HG02884 (cell line): Measurements from ENCODE around the gene GP2.

Source experiments
- ATAC-seq: cut with Tn5 transposase; IDR thresholded peaks from one replicate; pipeline ENCODE4 v1.9.1; 2021; ENCODE audit warnings: mild to moderate bottlenecking, moderate library complexity; ENCODE audit not compliant: unreplicated experiment

The GP2 gene

GRCh38 chr16:20308266-20308665 is 19.0 kb downstream of the GP2 start:
- no peak for ATAC-seq

- ATAC-seq: no peak
Measured at GRCh38 chr16:20307791-20308190, 19.5 kb downstream of the GP2 start.

GRCh38 chr16:20307240-20307671 is 20.1 kb downstream of the GP2 start:
- no peak for ATAC-seq

GRCh38 chr16:20306401-20306800 is 20.9 kb downstream of the GP2 start:
- ATAC-seq: no peak

GRCh38 chr16:20303012-20303411 is 24.3 kb downstream of the GP2 start:
- no peak for ATAC-seq

- ATAC-seq: no peak
Measured at GRCh38 chr16:20302389-20302788, 24.9 kb downstream of the GP2 start.

- no peak for ATAC-seq
Measured at GRCh38 chr16:20301840-20302239, 25.5 kb downstream of the GP2 start.

GRCh38 chr16:20300312-20301097 is 26.8 kb downstream of the GP2 start:
- no peak for ATAC-seq

- no peak for ATAC-seq
Measured at GRCh38 chr16:20298452-20298851, 28.9 kb downstream of the GP2 start.

- no peak for ATAC-seq
Measured at GRCh38 chr16:20291208-20292206, 35.8 kb downstream of the GP2 start.

- ATAC-seq: no peak
Measured at GRCh38 chr16:20289571-20289970, 37.7 kb downstream of the GP2 start.

GRCh38 chr16:20285993-20286499 is 41.3 kb downstream of the GP2 start:
- ATAC-seq: no peak

GRCh38 chr16:20280259-20280658 is 47.1 kb downstream of the GP2 start:
- no peak for ATAC-seq

GRCh38 chr16:20271893-20272292 is 55.4 kb downstream of the GP2 start:
- no peak for ATAC-seq

- no peak for ATAC-seq
Measured at GRCh38 chr16:20268409-20268808, 58.9 kb downstream of the GP2 start.

GRCh38 chr16:20265019-20265418 is 62.3 kb downstream of the GP2 start:
- ATAC-seq: no peak

- no peak for ATAC-seq
Measured at GRCh38 chr16:20263138-20263855, 64.0 kb downstream of the GP2 start.

- ATAC-seq: no peak
Measured at GRCh38 chr16:20262248-20262647, 65.1 kb downstream of the GP2 start.

- no peak for ATAC-seq
Measured at GRCh38 chr16:20260215-20261009, 66.9 kb downstream of the GP2 start.
